CD4-positive, CD25-positive, alpha-beta regulatory T cell (primary cell): Measurements from ENCODE around the gene HOXD12. TPM values are rescaled to one million over a fixed set of nuclear protein-coding genes. Genes with fewer than 3 reads are reported as not detected.
A peak's percentile ranks its signal among the peaks of the same experiment; 100 is the strongest.

Source experiments
- ATAC-seq, 2 donors: fragments of 150-1000 bp; cut with Tn5 transposase; one replicate each; pipeline ENCODE4 v1.10.0; 2021; ENCODE audit warnings: low read depth in 2 of 2, moderate number of reproducible peaks in 2 of 2, moderate library complexity in 1 of 2
- DNase-seq, 3 donors: peaks; one replicate each; pipeline versions ENCODE4 v3.0.0 to v3.0.0-alpha.2; 2012 to 2022; ENCODE audit warnings: mixed read lengths in 1 of 3
- H3K27ac ChIP-seq: one replicate; pipeline ENCODE4 v1.7.0; 2013; ENCODE audit warnings: mild to moderate bottlenecking, low read length; ENCODE audit not compliant: insufficient read depth, poor library complexity, severe bottlenecking
- H3K27me3 ChIP-seq: one replicate; pipeline ENCODE4 v1.7.0; 2013; ENCODE audit warnings: low read length; ENCODE audit not compliant: control insufficient read depth, insufficient read depth
- H3K36me3 ChIP-seq: one replicate; pipeline ENCODE4 v1.7.0; 2013; ENCODE audit warnings: mild to moderate bottlenecking, low read length, moderate library complexity; ENCODE audit not compliant: control insufficient read depth, insufficient read depth
- H3K4me1 ChIP-seq: 2 replicates; pipeline ENCODE4 v1.7.0; 2013; ENCODE audit warnings: mild to moderate bottlenecking, low read length; ENCODE audit not compliant: insufficient read depth, control insufficient read depth, poor library complexity, severe bottlenecking
- H3K4me3 ChIP-seq: one replicate; pipeline ENCODE4 v1.7.0; 2013; ENCODE audit warnings: low read depth, mild to moderate bottlenecking, low read length, moderate library complexity
- H3K9me3 ChIP-seq, 2 experiments: 1 replicate in 1 of 2; 2 replicates in 1 of 2; pipeline ENCODE4 v1.7.0; 2013; ENCODE audit warnings: low read length in 2 of 2, mild to moderate bottlenecking in 1 of 2, moderate library complexity in 1 of 2; ENCODE audit not compliant: control insufficient read depth in 2 of 2
- H3K27ac Mint-ChIP-seq, 3 donors: one replicate each; pipeline ENCODE4 v1.8.0; 2020 to 2022; ENCODE audit warnings: mild to moderate bottlenecking in 3 of 3, mixed read lengths in 3 of 3, moderate library complexity in 2 of 3
- H3K27me3 Mint-ChIP-seq: one replicate; pipeline ENCODE4 v1.8.0; 2022; ENCODE audit warnings: mild to moderate bottlenecking, mixed read lengths
- H3K36me3 Mint-ChIP-seq: one replicate; pipeline ENCODE4 v1.8.0; 2020; ENCODE audit warnings: mixed read lengths
- H3K4me1 Mint-ChIP-seq, 4 donors: one replicate each; pipeline ENCODE4 v1.8.0; 2020 to 2022; ENCODE audit warnings: mixed read lengths in 4 of 4, mild to moderate bottlenecking in 1 of 4
- H3K4me3 Mint-ChIP-seq, 4 donors: one replicate each; pipeline ENCODE4 v1.8.0; 2020 to 2022; ENCODE audit warnings: mild to moderate bottlenecking in 4 of 4, mixed read lengths in 4 of 4, moderate library complexity in 3 of 4
- H3K9me3 Mint-ChIP-seq, 7 donors: one replicate each; pipeline ENCODE4 v1.8.0; 2020 to 2022; ENCODE audit warnings: mixed read lengths in 7 of 7, mild to moderate bottlenecking in 3 of 7, moderate library complexity in 2 of 7
- polyA plus RNA-seq, 4 donors: library from polyadenylated mRNA; unstranded; fragments of 300-500 nt; fragmentation: Illumina TruSeq; gene quantifications; one replicate each; pipeline ENCODE4 v1.2.3, GENCODE V29; 2021
- total RNA-seq: library from RNA; stranded (reverse); gene quantifications from one replicate; pipeline ENCODE4 v1.2.3, GENCODE V29; 2022

The HOXD12 gene
- total and polyA plus RNA-seq, 5 donors from 2014 or later, result not detected

DNA sequence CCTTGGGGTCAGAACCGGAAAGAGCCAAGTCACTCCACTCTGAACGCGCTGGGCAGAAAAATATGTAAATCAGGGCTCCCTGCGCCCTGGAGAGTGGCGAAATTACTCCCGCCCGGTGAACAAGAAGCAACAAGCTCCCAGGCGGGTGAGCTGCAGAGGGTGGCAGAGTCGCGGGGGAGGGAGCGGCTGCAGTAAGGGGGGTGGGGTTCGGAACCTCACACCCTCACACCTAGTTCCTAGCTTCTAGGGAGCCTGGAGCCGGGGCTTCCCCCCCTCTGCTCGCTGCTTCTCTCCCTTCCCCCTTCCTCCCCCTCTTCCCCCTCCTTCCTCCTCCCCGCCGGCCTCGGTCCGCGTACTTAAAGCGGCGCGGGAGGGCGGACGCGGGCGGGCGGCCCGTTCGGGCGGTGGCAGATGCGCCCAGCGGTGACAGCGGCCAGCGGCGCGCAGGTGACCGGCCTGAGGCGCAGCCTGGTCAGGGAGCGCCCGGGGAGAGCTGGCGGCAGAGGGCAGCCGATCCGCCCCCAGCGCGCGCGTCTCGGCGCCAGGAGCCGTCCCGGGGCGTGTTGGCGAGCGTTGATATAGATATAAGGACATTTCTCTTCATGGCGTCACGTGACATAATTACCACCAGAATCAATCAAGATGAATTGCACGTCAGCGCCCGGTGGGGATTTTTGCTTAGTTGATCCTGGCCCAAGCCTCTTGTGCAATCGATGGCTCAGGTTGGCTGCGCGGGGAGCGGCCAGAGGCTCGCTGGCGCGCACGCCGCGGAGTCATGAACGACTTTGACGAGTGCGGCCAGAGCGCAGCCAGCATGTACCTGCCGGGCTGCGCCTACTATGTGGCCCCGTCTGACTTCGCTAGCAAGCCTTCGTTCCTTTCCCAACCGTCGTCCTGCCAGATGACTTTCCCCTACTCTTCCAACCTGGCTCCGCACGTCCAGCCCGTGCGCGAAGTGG is 7.3 kb downstream of the HOXD12 start, which contains the start of gene HOXD11:
TSS of gene HOXD11 (plus strand) at position 700 of the 959 bp plus-strand sequence. CDS start at position 776, 76 bp downstream.
- Mint-ChIP-seq H3K9me3 (peaks cover 0 to 22% (median 2%) of the 10 kb centered on the region in 7 donors), H3K27me3 (peaks cover 90% of the 10 kb centered on the region), H3K4me3 (peak within 1 kb of the TSS; percentile 46 to 82 (median 60)), H3K27ac (peak within 1 kb of the TSS in 1 of 3 donors; percentile 59), H3K36me3 (peaks cover 4% of the 10 kb centered on the region), H3K4me1 (peaks cover 0 to 36% (median 16%) of the 10 kb centered on the region in 4 donors)
- no peak for ATAC-seq
- Histone ChIP-seq H3K36me3 (no peaks in the 10 kb centered on the region), H3K27me3 (peaks cover 46% of the 10 kb centered on the region), H3K4me1 (peaks cover 8% of the 10 kb centered on the region), H3K9me3 (peaks cover 0 to 10% of the 10 kb centered on the region in 2 experiments), H3K27ac (no peak within 1 kb of the TSS), H3K4me3 (no peak within 1 kb of the TSS)
- no peak for DNase-seq

DNA sequence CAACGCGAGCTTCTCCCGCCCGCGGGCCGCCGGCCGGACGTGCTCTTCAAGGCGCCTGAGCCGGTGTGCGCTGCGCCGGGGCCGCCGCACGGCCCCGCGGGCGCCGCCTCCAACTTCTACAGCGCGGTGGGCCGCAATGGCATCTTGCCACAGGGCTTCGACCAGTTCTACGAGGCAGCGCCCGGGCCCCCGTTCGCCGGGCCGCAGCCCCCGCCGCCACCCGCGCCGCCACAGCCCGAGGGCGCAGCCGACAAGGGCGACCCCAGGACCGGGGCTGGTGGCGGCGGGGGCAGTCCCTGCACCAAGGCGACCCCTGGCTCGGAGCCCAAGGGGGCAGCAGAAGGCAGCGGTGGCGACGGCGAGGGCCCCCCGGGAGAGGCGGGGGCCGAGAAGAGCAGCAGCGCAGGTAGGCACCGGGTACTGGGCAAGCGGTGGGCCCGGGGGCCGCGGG is 8.2 kb downstream of the HOXD12 start:
- Mint-ChIP-seq H3K27me3 (peaks cover 88% of the 10 kb centered on the region), H3K36me3 (peaks cover 4% of the 10 kb centered on the region), H3K4me3 (no peak overlapping the region), H3K4me1 (peaks cover 0 to 36% (median 13%) of the 10 kb centered on the region in 4 donors), H3K9me3 (peaks cover 0 to 16% (median 2%) of the 10 kb centered on the region in 7 donors), H3K27ac (no peak overlapping the region)
- peaks cover 42% of the 10 kb centered on the region for H3K27me3 ChIP-seq
- no peak overlapping the region for H3K4me3 ChIP-seq
- no peaks in the 10 kb centered on the region for H3K36me3 ChIP-seq
- ATAC-seq (no peak), DNase-seq (no peak)
- peaks cover 8% of the 10 kb centered on the region for H3K4me1 ChIP-seq
- H3K27ac ChIP-seq, result no peak overlapping the region
- H3K9me3 ChIP-seq, result peaks cover 0 to 10% of the 10 kb centered on the region in 2 experiments

DNA sequence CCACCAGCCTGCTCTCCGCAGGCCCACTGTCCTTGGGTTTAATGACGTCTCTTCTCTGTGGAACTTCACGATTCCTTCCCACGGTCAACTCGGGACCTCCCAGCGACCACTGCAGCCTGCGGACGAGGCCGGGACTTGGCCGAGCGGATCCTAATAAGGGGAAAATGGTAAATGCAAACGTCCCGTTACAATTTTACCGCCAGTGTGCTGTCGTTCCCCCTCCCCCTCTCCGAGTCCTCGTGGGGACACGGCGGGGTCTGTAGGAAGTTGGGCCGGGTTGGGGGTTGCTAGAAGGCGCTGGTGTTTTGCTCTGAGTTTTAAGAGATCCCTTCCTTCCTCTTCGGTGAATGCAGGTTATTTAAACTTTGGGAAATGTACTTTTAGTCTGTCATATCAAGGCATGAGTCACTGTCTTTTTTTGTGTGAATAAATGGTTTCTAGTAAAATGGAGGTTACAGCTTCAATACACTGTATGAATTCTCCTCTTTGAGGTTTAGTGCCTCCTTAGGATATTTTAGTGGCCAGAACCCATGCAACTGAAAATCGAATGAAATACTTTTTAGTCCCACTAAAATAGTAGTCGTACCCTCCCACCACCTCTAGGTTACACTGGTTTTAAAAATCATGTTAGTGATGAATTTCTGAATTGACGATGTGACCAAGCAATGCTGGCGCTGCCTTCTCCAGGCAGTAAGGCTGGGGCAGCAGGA is 9.8 kb downstream of the HOXD12 start:
- Histone ChIP-seq H3K27ac (no peak overlapping the region), H3K27me3 (peaks cover 49% of the 10 kb centered on the region), H3K4me1 (peaks cover 8% of the 10 kb centered on the region), H3K9me3 (peaks cover 0 to 14% of the 10 kb centered on the region in 2 experiments), H3K36me3 (no peaks in the 10 kb centered on the region), H3K4me3 (no peak overlapping the region)
- peaks cover 88% of the 10 kb centered on the region for H3K27me3 Mint-ChIP-seq
- H3K4me1 Mint-ChIP-seq, result peaks cover 0 to 34% (median 14%) of the 10 kb centered on the region in 4 donors
- H3K4me3 Mint-ChIP-seq, result peak overlapping the region in 2 of 4 donors; percentile 16 to 18
- H3K9me3 Mint-ChIP-seq, result peaks cover 0 to 16% (median 2%) of the 10 kb centered on the region in 7 donors
- H3K36me3 Mint-ChIP-seq, result peaks cover 4% of the 10 kb centered on the region
- no peak for ATAC-seq
- peak overlapping the region in 1 of 3 donors; percentile 48 for H3K27ac Mint-ChIP-seq
- DNase-seq, result no peak

DNA sequence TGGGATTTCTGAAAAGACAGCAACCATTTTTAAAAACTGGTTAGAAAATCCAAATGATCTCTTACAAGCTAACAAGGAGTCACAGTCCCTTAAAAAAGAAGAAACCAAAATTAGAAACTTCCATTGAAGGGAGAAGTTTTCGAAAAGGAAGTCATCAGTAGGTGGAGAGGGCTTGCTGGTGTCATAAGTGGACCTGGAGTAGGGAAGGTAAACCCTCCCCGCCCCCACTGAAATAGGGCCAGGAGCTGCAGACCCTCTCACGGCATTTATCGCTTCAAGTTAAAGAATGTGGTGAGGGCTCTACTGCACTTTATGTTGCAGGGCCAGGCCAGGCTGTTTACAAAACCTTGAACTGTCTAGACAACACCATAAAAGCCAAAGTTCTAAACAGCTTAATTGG is 10.4 kb downstream of the HOXD12 start:
- Histone ChIP-seq H3K36me3 (no peaks in the 10 kb centered on the region), H3K9me3 (peaks cover 0 to 14% of the 10 kb centered on the region in 2 experiments), H3K27me3 (peaks cover 51% of the 10 kb centered on the region), H3K27ac (no peak overlapping the region), H3K4me3 (no peak overlapping the region), H3K4me1 (peaks cover 8% of the 10 kb centered on the region)
- ATAC-seq (no peak), DNase-seq (no peak)
- Mint-ChIP-seq H3K36me3 (peaks cover 4% of the 10 kb centered on the region), H3K27ac (peak overlapping the region in 1 of 3 donors; percentile 48), H3K9me3 (peaks cover 0 to 16% (median 2%) of the 10 kb centered on the region in 7 donors), H3K27me3 (peaks cover 88% of the 10 kb centered on the region), H3K4me3 (no peak overlapping the region), H3K4me1 (peaks cover 0 to 31% (median 14%) of the 10 kb centered on the region in 4 donors)

DNA sequence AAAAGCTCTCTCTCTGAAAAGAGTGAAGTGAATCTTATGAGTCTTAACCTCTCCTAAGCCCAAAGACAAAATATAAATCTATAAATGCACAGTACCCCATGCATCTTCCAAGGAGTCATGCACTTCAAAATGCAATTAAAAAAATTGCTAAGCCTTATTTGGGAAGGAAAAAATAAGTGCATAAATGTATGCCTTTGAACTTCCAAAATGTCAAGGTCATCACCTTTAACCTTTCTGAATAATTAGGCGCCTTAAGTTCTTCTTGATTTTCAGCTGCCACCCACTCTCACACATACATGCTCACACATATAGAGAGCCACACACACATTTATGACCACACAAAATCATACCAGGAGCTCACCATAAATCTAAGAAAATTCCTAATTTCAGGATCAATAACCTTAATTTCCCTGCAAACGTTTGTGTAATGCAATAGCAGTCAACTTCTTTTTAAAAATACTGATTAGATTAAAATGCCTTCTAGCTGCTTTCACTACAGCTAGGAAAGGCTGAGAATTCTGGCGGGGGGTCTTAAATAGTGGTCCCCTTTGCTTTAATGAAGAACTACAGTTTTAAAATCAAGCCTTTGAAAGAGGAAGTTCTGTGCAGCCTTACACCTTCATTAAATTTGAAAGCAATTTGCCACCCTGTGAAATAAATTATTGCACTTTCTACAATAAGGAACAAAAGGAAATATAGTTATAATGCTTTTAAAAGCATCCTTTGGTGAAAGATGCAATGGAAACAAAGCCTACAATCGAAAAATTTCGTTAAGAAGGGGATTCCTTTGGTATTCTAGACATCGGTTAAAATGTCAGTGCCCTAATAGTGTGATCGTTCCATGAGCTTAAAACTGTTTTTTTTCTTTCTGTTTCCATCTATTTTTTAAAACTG is 11.1 kb downstream of the HOXD12 start:
- H3K36me3 Mint-ChIP-seq, result peaks cover 4% of the 10 kb centered on the region
- peaks cover 0 to 26% (median 13%) of the 10 kb centered on the region in 4 donors for H3K4me1 Mint-ChIP-seq
- Histone ChIP-seq H3K4me3 (no peak overlapping the region), H3K27ac (no peak overlapping the region), H3K27me3 (peaks cover 57% of the 10 kb centered on the region), H3K36me3 (no peaks in the 10 kb centered on the region), H3K9me3 (peaks cover 0 to 14% of the 10 kb centered on the region in 2 experiments), H3K4me1 (peaks cover 8% of the 10 kb centered on the region)
- no peak for DNase-seq
- H3K9me3 Mint-ChIP-seq, result peaks cover 0 to 16% (median 2%) of the 10 kb centered on the region in 7 donors
- ATAC-seq, result no peak
- no peak overlapping the region for H3K27ac Mint-ChIP-seq
- peak overlapping the region in 1 of 4 donors; percentile 54 for H3K4me3 Mint-ChIP-seq
- peaks cover 88% of the 10 kb centered on the region for H3K27me3 Mint-ChIP-seq

DNA sequence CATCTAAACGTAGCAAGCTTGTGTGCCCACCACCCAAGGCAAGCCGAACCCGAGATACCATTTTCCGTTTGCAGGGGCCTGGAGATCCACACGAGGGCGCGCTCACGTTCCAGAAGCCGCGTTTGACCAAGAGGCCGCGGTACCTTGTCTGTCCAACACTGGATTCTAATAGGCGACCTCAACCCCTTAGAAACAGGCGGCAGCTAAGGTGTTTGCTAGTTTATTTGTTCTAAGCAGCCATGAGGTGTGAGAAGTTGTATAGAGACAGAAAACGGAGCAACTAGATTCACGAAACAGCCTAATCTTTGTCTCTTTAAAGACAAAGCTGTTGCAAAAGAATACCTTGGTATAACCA is 11.7 kb downstream of the HOXD12 start:
- H3K36me3 Mint-ChIP-seq, result peaks cover 4% of the 10 kb centered on the region
- peak in 1 of 3 donors; percentile 38 for DNase-seq
- Histone ChIP-seq H3K27ac (no peak overlapping the region), H3K9me3 (peaks cover 0 to 14% of the 10 kb centered on the region in 2 experiments), H3K4me3 (no peak overlapping the region), H3K27me3 (peaks cover 54% of the 10 kb centered on the region), H3K36me3 (no peaks in the 10 kb centered on the region), H3K4me1 (peaks cover 8% of the 10 kb centered on the region)
- peak overlapping the region in 2 of 4 donors; percentile 5 to 54 for H3K4me3 Mint-ChIP-seq
- peaks cover 0 to 20% (median 9%) of the 10 kb centered on the region in 4 donors for H3K4me1 Mint-ChIP-seq
- no peak overlapping the region for H3K27ac Mint-ChIP-seq
- ATAC-seq, result no peak
- H3K27me3 Mint-ChIP-seq, result peaks cover 84% of the 10 kb centered on the region
- peaks cover 0 to 16% (median 2%) of the 10 kb centered on the region in 7 donors for H3K9me3 Mint-ChIP-seq
